ENCODE data around the gene RPL27A.

The RPL27A gene

GRCh38 chr11:8672346-8672745 is 10.2 kb upstream of the RPL27A start:
- no peak for DNase-seq

GRCh38 chr11:8674859-8675258 is 7.7 kb upstream of the RPL27A start:
- DNase-seq, result no peak

GRCh38 chr11:8676458-8676857 is 6.1 kb upstream of the RPL27A start:
- DNase-seq, result no peak

- no peak for DNase-seq
Observed at GRCh38 chr11:8679006-8679405, 3.6 kb upstream of the RPL27A start.

GRCh38 chr11:8681837-8682302 is 722 bp upstream of the RPL27A start:
- no peak for DNase-seq

- peak in 2 of 58 donors; percentile 17 to 28 for DNase-seq
Observed at GRCh38 chr11:8683115-8683807, 669 bp downstream of the RPL27A start.

- no peak for DNase-seq
Observed at GRCh38 chr11:8684600-8685290, 2.2 kb downstream of the RPL27A start.

- DNase-seq, result no peak
Observed at GRCh38 chr11:8685306-8685705, 2.7 kb downstream of the RPL27A start.

- DNase-seq, result no peak
Observed at GRCh38 chr11:8685820-8686219, 3.2 kb downstream of the RPL27A start.

GRCh38 chr11:8686325-8686724 is 3.7 kb downstream of the RPL27A start:
- DNase-seq, result no peak

GRCh38 chr11:8688414-8689362 is 6.1 kb downstream of the RPL27A start:
- peak; percentile 65 to 97 (median 93) for DNase-seq

GRCh38 chr11:8689726-8690255 is 7.2 kb downstream of the RPL27A start:
- no peak for DNase-seq

GRCh38 chr11:8690374-8691342 is 8.1 kb downstream of the RPL27A start:
- no peak for DNase-seq

GRCh38 chr11:8691601-8692000 is 9.0 kb downstream of the RPL27A start:
- DNase-seq, result no peak

- no peak for DNase-seq
Observed at GRCh38 chr11:8692417-8692816, 9.8 kb downstream of the RPL27A start.

- no peak for DNase-seq
Observed at GRCh38 chr11:8693010-8693551, 10.5 kb downstream of the RPL27A start.

- DNase-seq, result no peak
Observed at GRCh38 chr11:8693555-8693954, 11.0 kb downstream of the RPL27A start.

- no peak for DNase-seq
Observed at GRCh38 chr11:8694137-8694536, 11.5 kb downstream of the RPL27A start.

- DNase-seq, result no peak
Observed at GRCh38 chr11:8697054-8697453, 14.5 kb downstream of the RPL27A start.

GRCh38 chr11:8698379-8698851 is 15.8 kb downstream of the RPL27A start:
- DNase-seq, result no peak
